ENCODE results near the gene PODNL1.

PODNL1 gene

DNA sequence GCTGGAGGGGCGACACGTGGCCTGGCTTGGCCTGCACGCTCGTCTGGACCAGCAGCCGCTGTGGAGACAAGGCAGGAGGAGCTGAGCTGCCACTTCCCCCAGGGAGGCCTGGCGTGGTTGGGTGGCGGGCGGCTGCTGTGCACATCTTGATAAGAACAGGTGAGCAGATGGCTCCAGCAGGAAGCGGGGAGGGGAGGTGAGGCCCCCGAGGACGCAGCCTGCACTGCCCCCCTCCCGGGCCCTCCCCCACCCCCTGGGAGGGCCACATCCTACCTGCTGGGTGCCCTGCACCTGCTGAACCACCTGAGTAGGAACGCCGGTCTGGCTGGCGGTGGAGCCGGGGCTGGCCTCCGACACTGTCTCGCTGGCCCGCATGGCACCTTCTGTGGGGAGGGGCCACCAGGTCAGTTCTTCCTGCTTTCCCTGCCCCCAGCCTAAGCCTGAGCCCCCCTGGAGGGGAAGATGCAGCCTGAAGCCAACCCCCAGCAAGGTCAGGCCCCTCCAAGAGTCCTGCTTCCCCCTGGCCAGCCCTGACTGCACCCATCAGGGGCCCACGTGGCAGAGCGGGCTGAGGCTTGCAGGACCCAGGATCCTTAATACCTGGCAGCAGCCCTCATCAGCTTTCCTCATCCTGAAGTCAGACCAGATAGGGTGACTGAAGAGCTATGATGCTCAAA is 45.1 kb upstream of the PODNL1 start:
- H3K4me3 ChIP-seq (replicated peaks; ENCODE audit: low read depth, low read length): no peak overlapping the region
- TF ChIP-seq, protein P1, sequence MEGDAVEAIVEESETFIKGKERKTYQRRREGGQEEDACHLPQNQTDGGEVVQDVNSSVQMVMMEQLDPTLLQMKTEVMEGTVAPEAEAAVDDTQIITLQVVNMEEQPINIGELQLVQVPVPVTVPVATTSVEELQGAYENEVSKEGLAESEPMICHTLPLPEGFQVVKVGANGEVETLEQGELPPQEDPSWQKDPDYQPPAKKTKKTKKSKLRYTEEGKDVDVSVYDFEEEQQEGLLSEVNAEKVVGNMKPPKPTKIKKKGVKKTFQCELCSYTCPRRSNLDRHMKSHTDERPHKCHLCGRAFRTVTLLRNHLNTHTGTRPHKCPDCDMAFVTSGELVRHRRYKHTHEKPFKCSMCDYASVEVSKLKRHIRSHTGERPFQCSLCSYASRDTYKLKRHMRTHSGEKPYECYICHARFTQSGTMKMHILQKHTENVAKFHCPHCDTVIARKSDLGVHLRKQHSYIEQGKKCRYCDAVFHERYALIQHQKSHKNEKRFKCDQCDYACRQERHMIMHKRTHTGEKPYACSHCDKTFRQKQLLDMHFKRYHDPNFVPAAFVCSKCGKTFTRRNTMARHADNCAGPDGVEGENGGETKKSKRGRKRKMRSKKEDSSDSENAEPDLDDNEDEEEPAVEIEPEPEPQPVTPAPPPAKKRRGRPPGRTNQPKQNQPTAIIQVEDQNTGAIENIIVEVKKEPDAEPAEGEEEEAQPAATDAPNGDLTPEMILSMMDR (IDR thresholded peaks at IDR 0.05; ENCODE audit: low read depth, low read length, missing control alignments): no peak
- no peak for DNase-seq (ENCODE audit: extremely low read depth, low read depth)

DNA sequence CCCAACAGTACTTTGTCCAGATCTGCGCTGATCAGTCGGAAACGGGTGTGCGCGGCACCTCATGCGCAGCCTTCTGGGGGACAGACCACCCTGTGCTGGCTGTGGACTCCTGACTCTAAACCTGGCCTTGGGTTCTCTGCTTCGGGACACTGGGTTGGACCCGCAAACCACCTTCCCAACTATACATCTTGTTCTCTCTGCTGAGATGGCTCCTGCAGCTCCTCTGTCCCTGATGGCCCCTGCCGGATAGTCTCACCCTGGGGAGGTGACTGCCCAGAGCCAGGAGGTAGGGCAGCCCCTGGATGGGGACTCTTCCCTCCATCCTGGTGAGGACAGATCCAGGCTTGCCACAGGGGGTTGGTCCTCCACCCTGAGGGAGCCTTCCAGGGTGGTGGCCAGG is 44.6 kb upstream of the PODNL1 start:
- no peak overlapping the region for H3K4me3 ChIP-seq (replicated peaks; ENCODE audit: low read depth, low read length)
- TF ChIP-seq, protein P1 (IDR thresholded peaks at IDR 0.05; ENCODE audit: low read depth, low read length, missing control alignments): no peak
- DNase-seq (ENCODE audit: extremely low read depth, low read depth): no peak

DNA sequence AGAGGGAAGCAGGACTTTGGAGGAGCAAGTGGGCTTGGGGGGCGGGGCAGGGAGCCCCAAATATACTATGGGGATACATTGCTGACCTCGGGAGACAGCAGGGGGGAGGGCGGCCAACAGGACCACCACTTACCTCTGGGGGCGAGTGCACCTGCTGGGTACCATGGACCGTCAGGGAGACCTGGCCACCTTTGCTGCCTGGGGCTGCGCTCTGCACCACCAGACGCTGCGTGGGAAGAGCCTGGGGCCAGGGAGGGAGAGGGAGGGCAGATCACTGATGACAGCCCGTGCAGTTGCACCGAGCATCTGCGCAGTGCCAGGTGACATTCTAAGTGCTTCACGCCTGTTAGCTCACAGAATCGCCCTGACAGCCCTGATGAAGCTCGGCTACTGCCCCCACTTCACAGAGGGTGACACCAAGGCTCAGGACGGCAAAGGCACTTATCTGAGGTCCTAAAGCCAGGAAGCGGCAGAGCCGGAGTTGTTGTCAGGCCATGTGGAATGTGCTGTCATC is 43.8 kb upstream of the PODNL1 start:
- H3K4me3 ChIP-seq (replicated peaks; ENCODE audit: low read depth, low read length): no peak overlapping the region
- TF ChIP-seq, protein P1 (IDR thresholded peaks at IDR 0.05; ENCODE audit: low read depth, low read length, missing control alignments): no peak
- no peak for DNase-seq (ENCODE audit: extremely low read depth, low read depth)

DNA sequence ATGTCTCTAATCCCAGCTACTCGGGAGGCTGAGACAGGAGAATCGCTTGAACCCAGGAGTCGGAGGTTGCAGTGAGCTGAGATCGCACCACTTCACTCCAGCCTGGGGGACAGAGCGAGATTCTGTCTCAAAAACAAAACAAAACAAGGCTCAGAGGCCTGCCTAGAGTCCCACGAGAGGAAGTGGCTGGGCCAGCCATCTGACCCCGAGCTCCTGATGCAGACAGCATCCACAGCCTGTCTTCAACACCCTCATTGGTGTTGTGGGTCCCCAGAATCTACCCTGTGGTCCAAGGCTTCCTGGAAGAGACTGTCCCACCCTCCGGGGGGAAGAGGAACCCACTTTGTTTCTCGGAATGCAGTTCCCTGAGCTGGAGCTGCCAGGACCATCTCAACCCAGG is 43.2 kb upstream of the PODNL1 start:
- H3K4me3 ChIP-seq (replicated peaks; ENCODE audit: low read depth, low read length): no peak overlapping the region
- TF ChIP-seq, protein P1 (IDR thresholded peaks at IDR 0.05; ENCODE audit: low read depth, low read length, missing control alignments): no peak

DNA sequence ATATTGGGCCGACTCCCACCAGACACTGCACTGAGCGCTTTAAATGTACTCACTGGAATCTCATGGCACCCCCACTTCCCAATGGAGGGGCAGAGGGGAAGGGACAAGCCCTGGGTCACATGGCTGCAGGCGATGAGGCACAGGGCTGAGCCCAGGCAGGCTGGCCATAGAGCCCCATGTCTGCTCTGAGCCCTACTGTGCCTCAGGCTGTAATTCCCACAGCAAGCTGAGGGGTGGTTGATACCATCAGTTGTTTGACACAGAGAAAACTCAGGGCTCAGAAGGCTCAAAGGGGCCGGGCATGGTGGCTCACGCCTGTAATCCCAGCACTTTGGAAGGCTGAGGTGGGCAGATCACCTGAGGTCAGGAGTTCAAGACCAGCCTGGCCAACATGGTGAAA is 42.8 kb upstream of the PODNL1 start:
- no peak for DNase-seq (ENCODE audit: extremely low read depth, low read depth)
- TF ChIP-seq, protein P1 (IDR thresholded peaks at IDR 0.05; ENCODE audit: low read depth, low read length, missing control alignments): no peak
- no peak overlapping the region for H3K4me3 ChIP-seq (replicated peaks; ENCODE audit: low read depth, low read length)

More for the DNA sequence above, 43.2 kb upstream of the PODNL1 start:
- no peak for DNase-seq (ENCODE audit: extremely low read depth, low read depth)

DNA sequence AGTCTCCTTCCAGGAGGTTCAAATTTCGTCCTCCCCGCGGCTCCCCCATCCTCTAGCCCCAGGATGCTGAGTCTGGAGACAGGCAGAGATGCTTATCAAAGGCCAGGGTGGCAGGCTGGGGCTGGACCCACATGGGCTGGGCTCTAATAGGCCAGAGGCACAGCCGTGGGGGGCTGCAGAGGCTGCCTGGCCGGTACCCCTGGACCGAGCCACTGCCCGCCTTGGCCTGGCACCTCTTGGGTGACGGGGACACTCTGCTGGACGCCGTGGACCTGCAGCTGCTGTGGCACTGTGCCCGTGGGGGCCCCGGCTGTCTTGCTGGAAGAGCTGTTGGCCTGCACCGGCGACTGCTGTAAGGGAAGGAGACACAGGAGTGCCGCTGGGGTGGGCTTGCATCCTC is 42.1 kb upstream of the PODNL1 start:
- TF ChIP-seq, protein P1 (IDR thresholded peaks at IDR 0.05; ENCODE audit: low read depth, low read length, missing control alignments): no peak
- no peak overlapping the region for H3K4me3 ChIP-seq (replicated peaks; ENCODE audit: low read depth, low read length)
- DNase-seq (ENCODE audit: extremely low read depth, low read depth): no peak

DNA sequence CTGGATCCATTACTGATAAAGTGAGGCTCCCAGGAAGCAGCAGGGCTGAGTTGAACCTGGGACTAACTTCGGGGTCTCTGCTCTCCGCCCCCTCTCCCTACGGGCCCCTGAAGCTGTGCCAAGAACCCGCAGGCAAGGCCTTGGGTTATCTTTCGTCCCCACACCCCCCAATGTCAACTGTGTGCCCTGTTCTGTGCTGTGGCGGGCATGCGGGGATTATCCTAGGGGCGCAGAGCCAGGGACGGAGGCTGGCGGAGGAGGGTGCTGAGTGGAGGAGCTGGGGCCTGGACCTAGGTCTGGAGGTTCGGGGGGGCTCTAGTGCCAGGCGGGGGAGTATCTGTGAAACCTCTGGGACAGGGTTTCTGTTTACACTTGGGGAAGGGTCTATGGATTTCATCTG is 41.5 kb upstream of the PODNL1 start:
- H3K4me3 ChIP-seq (replicated peaks; ENCODE audit: low read depth, low read length): no peak overlapping the region
- no peak for DNase-seq (ENCODE audit: extremely low read depth, low read depth)

More for the DNA sequence above, 41.5 kb upstream of the PODNL1 start:
- TF ChIP-seq, protein P1 (IDR thresholded peaks at IDR 0.05; ENCODE audit: low read depth, low read length, missing control alignments): no peak
